BLaER1 (cell line): ENCODE measurements around the gene NPB.

ENCODE experiments used
- H3K27ac ChIP-seq: shearing (Covaris generic); formaldehyde crosslinking; 2 replicates; pipeline ENCODE4 v1.8.1; 2022
- H3K27me3 ChIP-seq: shearing (Covaris generic); formaldehyde crosslinking; 2 replicates; pipeline ENCODE4 v1.8.1; 2022
- H3K36me3 ChIP-seq: shearing (Covaris generic); formaldehyde crosslinking; 2 replicates; pipeline ENCODE4 v1.8.1; 2022
- H3K4me1 ChIP-seq: shearing (Covaris generic); formaldehyde crosslinking; 2 replicates; pipeline ENCODE4 v1.8.1; 2022
- H3K4me2 ChIP-seq: shearing (Covaris generic); formaldehyde crosslinking; 2 replicates; pipeline ENCODE4 v1.8.1; 2022
- H3K4me3 ChIP-seq: shearing (Covaris generic); formaldehyde crosslinking; 2 replicates; pipeline ENCODE4 v1.8.1; 2022
- H3K9ac ChIP-seq: shearing (Covaris generic); formaldehyde crosslinking; 2 replicates; pipeline ENCODE4 v1.8.1; 2022
- H3K9me3 ChIP-seq: shearing (Covaris generic); formaldehyde crosslinking; 2 replicates; pipeline ENCODE4 v1.8.1; 2022
- H4K20me1 ChIP-seq: shearing (Covaris generic); formaldehyde crosslinking; 2 replicates; pipeline ENCODE4 v1.8.1; 2022
- Cebpa-rat ChIP-seq: shearing (Covaris generic); IDR thresholded peaks from 2 replicates; pipeline ENCODE4 v1.8.1; 2022

NPB gene

GRCh38 chr17:81902023-81902652 lies at the start of gene NPB:
NPB (plus strand) TSS chr17:81902238; CDS start chr17:81902278, 40 bp downstream.
- H3K4me2 ChIP-seq = peak within 1 kb of the TSS; percentile 34; the same call in 1 of the 2 replicates
- no peak for TF ChIP-seq Cebpa-rat
- peaks cover 87% of the 10 kb centered on the region for H4K20me1 ChIP-seq
- no peak within 1 kb of the TSS for H3K9ac ChIP-seq
- H3K9me3 ChIP-seq = no peaks in the 10 kb centered on the region
- H3K4me1 ChIP-seq = peaks cover 38% of the 10 kb centered on the region
- peaks cover 43% of the 10 kb centered on the region for H3K27me3 ChIP-seq
- H3K36me3 ChIP-seq = peaks cover 88% of the 10 kb centered on the region
- no peak within 1 kb of the TSS for H3K27ac ChIP-seq
- H3K4me3 ChIP-seq = no peak within 1 kb of the TSS

- Histone ChIP-seq H3K9ac (peak overlapping the region; percentile 20), H3K27ac (no peak overlapping the region), H3K4me2 (no peak overlapping the region), H4K20me1 (peaks cover 90% of the 10 kb centered on the region), H3K4me1 (peaks cover 24% of the 10 kb centered on the region), H3K4me3 (no peak overlapping the region), H3K27me3 (no peaks in the 10 kb centered on the region), H3K9me3 (no peaks in the 10 kb centered on the region), H3K36me3 (peaks cover 93% of the 10 kb centered on the region)
- no peak for TF ChIP-seq Cebpa-rat
Measured at GRCh38 chr17:81854974-81855774, 46.9 kb upstream of the NPB start.

DNA sequence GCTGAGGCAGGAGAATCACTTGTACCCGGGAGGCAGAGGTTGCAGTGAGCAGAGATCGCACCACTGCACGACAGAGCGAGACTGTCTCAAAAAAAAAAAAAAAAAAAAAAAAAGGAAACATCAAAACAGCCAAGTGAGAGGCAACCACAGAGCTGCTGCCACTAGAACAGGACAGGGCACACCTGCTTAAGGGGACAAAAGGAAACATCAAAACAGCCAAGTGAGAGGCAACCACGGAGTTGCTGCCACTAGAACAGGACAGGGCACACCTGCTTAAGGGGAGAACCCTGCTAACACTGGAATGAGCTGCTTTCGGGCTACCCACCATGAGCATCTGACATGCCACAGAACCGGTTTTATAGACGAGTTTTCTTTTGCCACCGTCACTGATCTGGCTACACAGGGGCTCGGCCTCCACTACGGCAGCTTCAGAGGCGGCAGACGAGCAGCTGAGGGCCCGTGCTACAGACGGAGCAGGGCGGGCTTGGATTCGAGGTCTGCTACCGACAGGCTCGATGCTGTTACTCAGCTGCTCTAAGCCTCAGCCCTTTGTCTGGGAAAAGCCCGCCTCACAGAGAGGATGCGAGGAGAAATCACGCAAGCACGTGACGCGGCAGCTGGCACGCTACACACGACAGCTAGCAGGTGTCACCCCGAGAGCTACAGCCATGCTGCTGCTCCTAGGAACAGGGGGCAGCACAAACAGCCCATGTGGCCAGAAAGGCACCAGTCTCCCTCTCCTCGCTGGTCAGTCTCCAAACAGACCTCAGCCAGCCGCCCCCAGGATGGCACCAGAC lies 43.7 kb upstream of the NPB start:
- TF ChIP-seq Cebpa-rat = no peak
- peak overlapping the region; percentile 99 for H3K4me2 ChIP-seq
- peaks cover 73% of the 10 kb centered on the region for H3K36me3 ChIP-seq
- peak overlapping the region; percentile 95 for H3K9ac ChIP-seq
- H3K27me3 ChIP-seq = no peaks in the 10 kb centered on the region
- peaks cover 43% of the 10 kb centered on the region for H3K4me1 ChIP-seq
- peaks cover 75% of the 10 kb centered on the region for H4K20me1 ChIP-seq
- H3K27ac ChIP-seq = peak overlapping the region; percentile 91; the same call in 1 of the 2 replicates
- H3K9me3 ChIP-seq = no peaks in the 10 kb centered on the region
- peak overlapping the region; percentile 90 for H3K4me3 ChIP-seq

DNA sequence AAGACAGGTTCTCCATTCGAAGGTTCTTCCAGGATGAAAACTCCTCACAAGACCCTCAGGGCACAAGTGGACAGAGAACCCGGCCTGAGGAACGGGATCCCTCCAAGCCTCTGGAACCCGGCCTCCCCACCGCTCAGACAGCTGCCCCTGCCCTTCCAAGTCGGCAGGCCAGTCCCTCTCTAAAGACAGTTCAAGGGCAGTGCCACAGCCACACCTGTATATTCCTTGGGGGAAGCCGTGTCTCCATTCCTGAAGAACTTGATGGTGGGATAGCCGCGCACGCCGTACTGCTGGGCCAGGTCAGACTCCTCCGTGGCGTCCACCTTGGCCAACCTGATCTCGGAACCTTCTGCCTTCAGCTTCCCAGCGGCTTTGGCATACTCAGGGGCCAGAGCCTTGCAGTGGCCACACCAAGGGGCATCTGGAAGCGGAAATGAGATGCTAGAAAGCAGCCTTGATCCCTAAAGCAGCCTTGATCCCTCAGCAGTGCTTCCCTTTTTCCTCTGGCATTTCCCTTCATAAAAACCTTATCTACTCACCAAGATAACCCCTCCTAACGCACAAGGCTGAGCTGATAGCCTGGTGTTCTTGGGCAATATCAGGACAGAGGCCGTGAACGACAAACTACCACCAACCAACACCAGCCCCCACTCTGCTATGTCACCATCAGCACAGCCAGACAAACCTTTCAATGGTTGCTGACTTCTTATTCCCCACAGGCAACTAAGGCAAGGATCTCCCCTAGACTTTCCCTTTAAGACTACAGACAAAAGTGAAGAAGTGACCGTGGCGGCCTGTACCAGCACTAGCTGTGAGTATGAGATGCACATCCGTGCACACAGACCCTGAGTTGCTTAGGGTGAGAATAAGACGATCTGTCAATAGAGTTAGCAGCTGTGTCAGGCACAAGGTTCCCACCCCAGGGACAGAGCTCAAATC lies 42.8 kb upstream of the NPB start:
- TF ChIP-seq Cebpa-rat = no peak
- H3K36me3 ChIP-seq = peaks cover 73% of the 10 kb centered on the region
- peak overlapping the region; percentile 91 for H3K27ac ChIP-seq
- H3K27me3 ChIP-seq = no peaks in the 10 kb centered on the region
- no peaks in the 10 kb centered on the region for H3K9me3 ChIP-seq
- peaks cover 52% of the 10 kb centered on the region for H3K4me1 ChIP-seq
- peak overlapping the region; percentile 90 for H3K4me3 ChIP-seq
- H4K20me1 ChIP-seq = peaks cover 75% of the 10 kb centered on the region
- peak overlapping the region; percentile 99 for H3K4me2 ChIP-seq
- H3K9ac ChIP-seq = peak overlapping the region; percentile 95

- Histone ChIP-seq H3K27me3 (no peaks in the 10 kb centered on the region), H3K9me3 (no peaks in the 10 kb centered on the region), H4K20me1 (peaks cover 72% of the 10 kb centered on the region), H3K4me1 (peaks cover 60% of the 10 kb centered on the region), H3K4me2 (peak within 1 kb of the TSS; percentile 99), H3K4me3 (peak within 1 kb of the TSS; percentile 90), H3K9ac (peak within 1 kb of the TSS; percentile 95), H3K27ac (peak within 1 kb of the TSS; percentile 91), H3K36me3 (peaks cover 73% of the 10 kb centered on the region)
- TF ChIP-seq Cebpa-rat = no peak
Measured at GRCh38 chr17:81859906-81860755, 41.9 kb upstream of the NPB start, which contains the start of gene P4HB. P4HB (minus strand) TSS chr17:81860535; CDS start chr17:81860471, 64 bp downstream.

DNA sequence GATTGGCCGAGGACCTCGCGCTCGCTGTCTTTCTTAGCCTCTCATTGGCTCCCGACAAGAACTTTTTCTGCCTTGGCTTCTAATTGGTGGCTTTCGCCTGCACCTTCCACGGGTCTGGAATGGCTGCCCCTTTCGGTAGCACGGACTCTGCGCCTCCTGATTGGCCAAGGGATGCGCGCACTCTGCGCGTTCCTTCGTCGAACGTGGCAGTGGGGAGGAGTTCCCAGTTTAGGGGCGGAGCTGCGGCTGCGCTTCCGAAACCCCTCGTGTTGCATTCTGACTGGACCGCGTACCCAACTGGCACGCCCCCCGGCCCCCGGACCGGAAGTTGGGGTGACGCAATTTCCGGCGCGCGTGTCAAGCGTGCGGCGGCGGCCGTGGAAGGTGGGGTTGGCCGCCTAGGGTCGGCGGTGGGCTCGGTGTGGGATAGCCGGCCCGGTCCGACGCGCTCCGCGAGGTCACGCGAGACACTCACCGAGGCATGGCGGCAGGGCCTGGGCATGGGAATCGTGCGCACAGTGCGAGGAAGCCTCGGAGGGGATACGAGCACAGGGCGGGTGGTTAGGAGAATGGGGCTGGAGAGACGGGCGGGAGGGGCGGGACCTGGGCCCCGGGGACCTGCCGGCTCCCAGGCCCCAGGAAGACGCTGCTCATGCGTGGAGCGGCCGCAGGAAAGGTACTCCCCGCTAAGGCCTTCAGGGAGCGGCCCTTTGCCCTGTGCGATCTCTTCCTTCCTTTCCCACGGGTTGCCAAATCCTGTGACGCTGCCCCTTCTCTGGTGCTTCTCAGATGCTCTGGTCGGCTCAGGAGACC lies 41.1 kb upstream of the NPB start:
- H3K27me3 ChIP-seq = no peaks in the 10 kb centered on the region
- TF ChIP-seq Cebpa-rat = peak; percentile 84
- peak overlapping the region; percentile 86 for H3K9ac ChIP-seq
- H3K27ac ChIP-seq = peak overlapping the region; percentile 91
- H3K4me1 ChIP-seq = peaks cover 68% of the 10 kb centered on the region
- peak overlapping the region; percentile 90 for H3K4me3 ChIP-seq
- peaks cover 73% of the 10 kb centered on the region for H3K36me3 ChIP-seq
- no peaks in the 10 kb centered on the region for H3K9me3 ChIP-seq
- H4K20me1 ChIP-seq = peaks cover 72% of the 10 kb centered on the region
- peak overlapping the region; percentile 90 for H3K4me2 ChIP-seq

- TF ChIP-seq Cebpa-rat = no peak
- H3K4me1 ChIP-seq = peaks cover 81% of the 10 kb centered on the region
- peaks cover 72% of the 10 kb centered on the region for H3K36me3 ChIP-seq
- peak overlapping the region; percentile 90 for H3K4me2 ChIP-seq
- no peak overlapping the region for H3K4me3 ChIP-seq
- peak overlapping the region; percentile 86 for H3K9ac ChIP-seq
- H3K27me3 ChIP-seq = no peaks in the 10 kb centered on the region
- peaks cover 72% of the 10 kb centered on the region for H4K20me1 ChIP-seq
- peak overlapping the region; percentile 14; the same call in 1 of the 2 replicates for H3K27ac ChIP-seq
- no peaks in the 10 kb centered on the region for H3K9me3 ChIP-seq
Measured at GRCh38 chr17:81863123-81863675, 38.8 kb upstream of the NPB start.
